Measurements from ENCODE around the gene DNAJC18. TPM values are rescaled to one million over a fixed set of nuclear protein-coding genes. Genes with fewer than 3 reads are reported as not detected.
"Not testable (repeated sequence)": the region's sequence is repeated elsewhere in the genome, so short reads cannot be mapped to it uniquely, and the experiment has no call there.

Gene DNAJC18
- total RNA-seq, 1 donor from 2014 or later: 27.0 TPM

DNA sequence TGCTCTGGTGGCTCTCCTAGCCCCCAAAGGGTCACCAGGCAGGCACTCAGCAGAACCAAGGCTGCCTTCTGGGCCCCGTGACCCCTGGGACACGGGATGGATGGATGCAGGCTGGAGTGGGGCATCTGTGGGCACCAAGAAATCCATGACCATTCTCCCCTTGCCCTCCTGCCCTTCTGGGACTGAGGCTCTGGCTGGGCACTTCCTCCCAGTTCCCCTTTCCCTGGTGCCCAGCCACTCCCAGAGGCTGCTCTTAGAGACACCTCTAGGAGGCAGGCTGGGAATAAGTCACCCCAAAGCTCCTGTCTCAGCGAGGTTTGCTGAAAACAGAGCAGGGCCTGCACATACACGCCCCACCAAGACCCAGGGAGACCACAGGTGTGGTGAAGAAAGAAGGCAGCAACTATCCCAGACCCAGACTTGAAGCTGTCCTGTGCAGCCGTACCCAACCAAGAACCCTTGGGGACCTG, 42.3 kb upstream of the DNAJC18 start:
- H3K36me3 Mint-ChIP-seq (ENCODE audit: low read depth): peaks cover 12% of the 10 kb centered on the region
- TF ChIP-seq, protein P1, sequence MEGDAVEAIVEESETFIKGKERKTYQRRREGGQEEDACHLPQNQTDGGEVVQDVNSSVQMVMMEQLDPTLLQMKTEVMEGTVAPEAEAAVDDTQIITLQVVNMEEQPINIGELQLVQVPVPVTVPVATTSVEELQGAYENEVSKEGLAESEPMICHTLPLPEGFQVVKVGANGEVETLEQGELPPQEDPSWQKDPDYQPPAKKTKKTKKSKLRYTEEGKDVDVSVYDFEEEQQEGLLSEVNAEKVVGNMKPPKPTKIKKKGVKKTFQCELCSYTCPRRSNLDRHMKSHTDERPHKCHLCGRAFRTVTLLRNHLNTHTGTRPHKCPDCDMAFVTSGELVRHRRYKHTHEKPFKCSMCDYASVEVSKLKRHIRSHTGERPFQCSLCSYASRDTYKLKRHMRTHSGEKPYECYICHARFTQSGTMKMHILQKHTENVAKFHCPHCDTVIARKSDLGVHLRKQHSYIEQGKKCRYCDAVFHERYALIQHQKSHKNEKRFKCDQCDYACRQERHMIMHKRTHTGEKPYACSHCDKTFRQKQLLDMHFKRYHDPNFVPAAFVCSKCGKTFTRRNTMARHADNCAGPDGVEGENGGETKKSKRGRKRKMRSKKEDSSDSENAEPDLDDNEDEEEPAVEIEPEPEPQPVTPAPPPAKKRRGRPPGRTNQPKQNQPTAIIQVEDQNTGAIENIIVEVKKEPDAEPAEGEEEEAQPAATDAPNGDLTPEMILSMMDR (IDR thresholded peaks at IDR 0.05): peak; percentile 58
- H3K9me3 Mint-ChIP-seq (ENCODE audit: low read depth): no peaks in the 10 kb centered on the region
- H3K27ac Mint-ChIP-seq (ENCODE audit: unreplicated experiment): peak overlapping the region; percentile 100
- no peaks in the 10 kb centered on the region for H3K27me3 Mint-ChIP-seq (ENCODE audit: low read depth)
- H3K4me3 Mint-ChIP-seq (ENCODE audit: unreplicated experiment): peak overlapping the region; percentile 84
- DNase-seq (ENCODE audit: low spot score): no peak
- peaks cover 34% of the 10 kb centered on the region for H3K4me1 Mint-ChIP-seq (ENCODE audit: low read depth)

DNA sequence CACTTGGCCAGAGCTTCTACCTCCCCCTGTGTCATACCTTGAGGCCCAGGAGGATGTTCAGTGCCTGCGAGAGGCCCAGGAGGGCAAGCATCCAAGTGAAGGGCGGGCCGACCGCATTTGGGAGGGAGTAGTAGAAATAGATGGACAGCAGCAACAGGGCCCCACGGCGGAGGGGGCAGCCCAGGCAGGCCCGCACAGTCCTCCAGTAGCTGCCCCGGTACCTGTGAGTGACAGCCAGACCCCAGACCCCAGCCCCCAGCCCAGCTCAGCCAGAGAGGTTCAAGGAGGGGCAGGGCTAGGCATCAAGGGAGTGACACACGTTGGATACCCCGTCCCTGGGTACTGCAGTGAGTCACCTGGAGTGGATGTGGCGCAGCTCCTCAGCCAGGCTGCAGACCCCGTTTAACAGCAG, 41.8 kb upstream of the DNAJC18 start:
- Mint-ChIP-seq H3K36me3 (ENCODE audit: low read depth) (peaks cover 12% of the 10 kb centered on the region), H3K27me3 (ENCODE audit: low read depth) (no peaks in the 10 kb centered on the region), H3K4me3 (ENCODE audit: unreplicated experiment) (peak overlapping the region; percentile 84), H3K4me1 (ENCODE audit: low read depth) (peaks cover 34% of the 10 kb centered on the region), H3K9me3 (ENCODE audit: low read depth) (no peaks in the 10 kb centered on the region), H3K27ac (ENCODE audit: unreplicated experiment) (peak overlapping the region; percentile 65)
- TF ChIP-seq, protein P1 (IDR thresholded peaks at IDR 0.05): no peak
- no peak for DNase-seq (ENCODE audit: low spot score)

DNA sequence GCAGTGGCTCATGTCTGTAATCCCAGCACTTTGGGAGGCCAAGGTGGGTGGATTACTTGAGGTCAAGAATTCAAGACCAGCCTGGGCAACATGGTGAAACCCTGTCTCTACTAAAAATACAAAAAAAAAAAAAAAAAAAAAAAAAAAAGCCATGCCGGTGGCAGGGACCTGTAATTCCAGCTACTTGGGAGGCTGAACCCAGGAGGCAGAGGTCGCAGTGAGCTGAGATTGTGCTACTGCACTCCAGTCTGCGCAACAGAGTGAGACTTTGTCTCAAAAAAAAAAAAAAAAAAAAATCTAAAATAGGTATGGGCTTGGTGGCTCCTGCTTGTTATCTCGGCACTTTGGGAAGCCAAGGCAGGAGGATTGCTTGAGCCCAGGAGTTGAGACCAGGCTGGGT, 40.4 kb upstream of the DNAJC18 start:
- H3K9me3 Mint-ChIP-seq (ENCODE audit: low read depth); DNase-seq (ENCODE audit: low spot score); H3K27me3 Mint-ChIP-seq (ENCODE audit: low read depth); H3K4me3 Mint-ChIP-seq (ENCODE audit: unreplicated experiment); H3K27ac Mint-ChIP-seq (ENCODE audit: unreplicated experiment): not testable (repeated sequence)
- H3K4me1 Mint-ChIP-seq (ENCODE audit: low read depth): peaks cover 37% of the 10 kb centered on the region
- H3K36me3 Mint-ChIP-seq (ENCODE audit: low read depth): peaks cover 19% of the 10 kb centered on the region

DNA sequence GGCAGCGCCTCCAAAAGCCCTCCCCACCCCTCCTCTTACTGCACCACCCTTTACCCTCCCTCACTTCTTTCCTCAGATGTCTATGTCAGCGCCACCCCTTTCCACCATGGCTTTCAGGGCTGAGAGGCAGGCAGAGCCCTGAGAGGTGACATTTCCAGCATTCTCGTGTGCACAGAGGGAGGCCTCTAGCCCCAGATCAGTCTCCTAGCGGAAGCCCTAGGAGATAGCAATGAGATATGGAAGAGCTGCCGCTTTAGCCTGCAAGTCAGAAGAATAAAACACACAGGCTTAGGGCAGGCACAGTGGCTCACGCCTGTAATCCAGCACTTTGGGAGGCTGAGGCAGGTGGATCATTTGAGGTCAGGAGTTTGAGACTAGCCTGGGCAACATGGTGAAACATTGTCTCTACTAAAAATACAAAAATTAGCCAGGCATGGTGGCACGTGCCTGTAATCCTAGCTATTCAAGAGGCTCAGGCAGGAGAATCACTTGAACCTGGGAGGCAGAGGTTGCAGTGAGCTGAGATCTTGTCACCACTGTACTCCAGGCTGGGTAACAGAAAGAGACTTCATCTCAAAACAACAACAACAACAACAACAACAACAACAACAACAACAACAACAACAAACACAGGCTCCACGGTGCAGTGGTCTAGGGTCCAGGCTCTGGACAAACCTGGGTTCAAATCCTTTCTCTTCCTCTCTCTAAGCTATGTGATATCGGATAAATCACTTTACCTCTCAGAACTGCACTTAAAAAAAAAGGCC, 39.5 kb upstream of the DNAJC18 start:
- H3K9me3 Mint-ChIP-seq (ENCODE audit: low read depth); DNase-seq (ENCODE audit: low spot score); H3K27ac Mint-ChIP-seq (ENCODE audit: unreplicated experiment); H3K4me3 Mint-ChIP-seq (ENCODE audit: unreplicated experiment); H3K27me3 Mint-ChIP-seq (ENCODE audit: low read depth): not testable (repeated sequence)
- Mint-ChIP-seq H3K4me1 (ENCODE audit: low read depth) (peaks cover 32% of the 10 kb centered on the region), H3K36me3 (ENCODE audit: low read depth) (peaks cover 19% of the 10 kb centered on the region)

DNA sequence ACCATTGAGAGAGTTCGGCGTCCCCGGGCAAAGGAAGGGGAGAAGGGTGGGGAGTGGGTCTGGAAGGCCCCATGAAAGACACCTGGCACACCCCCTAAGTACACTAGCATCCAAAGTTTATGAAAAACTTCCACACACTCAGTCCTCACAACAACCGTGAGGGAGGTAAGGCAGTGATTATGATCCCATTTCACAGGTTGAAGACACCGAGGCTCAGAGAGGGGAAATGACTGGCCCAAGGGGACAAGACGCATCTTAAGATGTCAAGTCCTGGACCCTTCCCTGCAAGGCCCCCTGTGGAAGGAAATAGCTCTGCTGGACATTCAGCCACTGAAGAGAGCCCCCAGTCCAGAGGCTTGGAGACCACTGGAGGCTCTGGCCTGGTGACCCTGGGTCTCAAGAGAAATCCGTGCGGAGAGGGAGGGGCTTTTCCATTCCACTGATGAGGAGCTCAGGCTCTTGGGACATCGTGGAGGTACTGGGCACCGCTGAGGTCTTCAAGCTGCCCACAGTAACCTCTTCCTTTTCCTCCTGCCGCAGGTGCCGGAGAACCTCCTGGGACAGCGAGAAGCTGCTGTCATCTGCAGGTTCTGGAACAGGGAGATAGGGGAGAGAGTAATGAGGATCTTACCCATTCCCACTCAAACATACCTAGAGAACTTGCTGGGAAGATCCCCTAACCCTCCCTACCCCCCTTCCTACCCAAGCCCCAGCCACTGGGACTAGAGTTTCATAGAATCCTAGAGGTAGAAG, 36.7 kb upstream of the DNAJC18 start:
- Mint-ChIP-seq H3K4me3 (ENCODE audit: unreplicated experiment) (no peak overlapping the region), H3K36me3 (ENCODE audit: low read depth) (peaks cover 19% of the 10 kb centered on the region), H3K27ac (ENCODE audit: unreplicated experiment) (no peak overlapping the region), H3K9me3 (ENCODE audit: low read depth) (no peaks in the 10 kb centered on the region), H3K27me3 (ENCODE audit: low read depth) (no peaks in the 10 kb centered on the region), H3K4me1 (ENCODE audit: low read depth) (peaks cover 22% of the 10 kb centered on the region)
- TF ChIP-seq, protein P1 (IDR thresholded peaks at IDR 0.05): no peak
- no peak for DNase-seq (ENCODE audit: low spot score)

Measured in chondrocyte (in vitro differentiated cells).